SIG-M5 treated with dmso at 0.1 percent for 504 hours (cell line): ENCODE results near the gene RP9.
"Not testable (repeated sequence)": the region's sequence is repeated elsewhere in the genome, so short reads cannot be mapped to it uniquely, and the experiment has no call there.

Experiments
- DNase-seq: peaks from one replicate; lab custom pipeline; 2025; ENCODE audit not compliant: unreplicated experiment; lab: John Stamatoyannopoulos, UW

Gene RP9

DNA sequence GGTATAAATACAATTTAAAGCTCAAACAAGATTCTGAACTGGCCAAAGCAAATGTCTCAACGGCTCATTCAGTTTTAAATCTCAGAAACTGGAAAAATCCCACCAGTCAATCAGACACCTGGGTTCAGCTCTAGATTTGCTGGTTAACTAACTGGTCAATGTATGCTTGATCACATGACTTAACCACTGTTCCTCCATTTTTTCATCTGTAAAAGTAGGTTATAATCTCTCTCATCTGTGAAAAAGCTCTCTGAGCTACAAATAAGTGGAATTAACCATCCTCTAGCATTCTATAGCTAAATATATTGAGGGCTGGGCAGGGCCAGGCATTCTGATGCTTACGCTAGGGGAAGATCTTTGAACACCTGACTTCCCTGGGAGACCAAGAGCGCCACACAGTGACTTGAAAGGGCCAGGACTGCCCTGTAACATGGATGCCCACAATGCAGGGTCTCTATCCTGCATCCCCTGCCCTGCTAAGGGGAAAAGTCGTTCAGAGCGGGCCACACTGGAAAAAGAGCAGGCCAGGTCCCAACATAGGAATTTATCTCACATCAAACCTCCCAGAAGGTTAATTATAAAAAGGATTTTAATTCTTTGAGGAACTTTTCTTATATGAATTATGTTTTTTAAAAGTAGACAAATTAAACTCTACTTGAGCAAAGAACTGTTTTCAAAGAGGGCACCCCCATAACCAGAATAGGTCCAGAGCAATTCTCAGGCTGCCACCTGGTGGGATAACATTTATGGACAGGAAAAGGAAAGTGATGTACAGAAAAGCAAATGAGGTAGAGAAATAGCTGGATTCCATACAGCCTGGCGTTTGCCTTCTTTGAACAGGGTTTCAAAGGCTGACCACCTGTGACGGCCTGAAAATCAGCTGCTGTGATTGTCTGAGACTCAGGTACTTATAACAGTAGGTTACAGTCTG is 1.8 kb downstream of the RP9 start:
- peak; percentile 41 for DNase-seq

DNA sequence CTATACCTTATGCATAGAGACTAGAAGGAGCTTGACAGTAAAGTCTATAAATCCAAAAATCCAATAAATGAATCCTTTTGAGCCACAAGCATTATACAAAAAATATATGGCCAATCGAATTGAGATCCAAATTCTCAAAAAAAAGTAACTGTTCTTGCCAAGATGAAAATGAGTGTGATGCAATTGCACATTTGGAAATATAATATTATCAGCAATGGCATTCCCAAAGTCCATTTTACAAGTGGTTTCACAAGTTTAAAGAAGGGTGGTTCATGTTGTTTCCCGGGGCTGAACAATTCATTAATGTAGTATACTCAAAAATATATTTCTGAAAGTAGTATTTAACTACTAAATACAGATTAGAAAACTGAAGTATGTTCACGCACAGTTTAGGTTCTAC is 7.3 kb downstream of the RP9 start:
- DNase-seq: no peak

GRCh38 chr7:33100770-33101169 is 8.4 kb downstream of the RP9 start:
- DNase-seq: no peak

DNA sequence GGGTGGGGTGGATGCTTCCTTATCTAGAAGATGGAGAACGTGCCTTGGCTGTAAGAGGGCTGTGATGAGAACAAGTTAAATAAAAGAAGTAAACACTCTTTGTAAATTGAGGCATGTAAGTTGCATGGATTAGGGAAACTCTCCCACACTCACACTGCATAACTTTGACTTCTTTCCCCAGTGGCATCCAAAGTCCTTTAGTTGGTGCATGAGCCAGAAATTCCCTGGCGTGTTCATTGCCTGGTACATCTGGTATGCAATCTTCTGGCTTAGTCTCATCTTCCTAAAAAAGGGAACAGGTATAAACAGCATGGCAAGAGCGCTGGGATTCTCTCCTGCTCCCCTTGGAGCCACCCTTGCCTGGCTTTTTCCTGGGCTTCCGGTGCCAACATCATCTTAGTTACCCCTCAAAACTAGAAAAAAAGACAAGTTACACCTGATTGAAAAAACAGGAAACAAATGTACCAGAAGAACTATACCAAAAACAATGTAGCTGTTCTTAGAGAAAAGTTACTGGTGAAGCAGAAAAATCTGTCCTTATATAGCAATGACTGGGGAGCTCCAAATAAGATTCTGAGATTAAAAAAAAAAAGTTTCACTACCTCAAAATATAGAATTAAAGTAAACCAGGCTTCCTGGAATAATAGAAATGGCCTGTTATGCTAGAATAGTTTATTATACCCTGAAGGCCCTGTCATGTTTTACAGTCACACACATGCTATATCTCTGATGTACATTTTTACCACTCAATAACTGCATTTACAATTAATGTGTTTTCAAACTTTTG is 9.9 kb downstream of the RP9 start:
- DNase-seq: no peak

GRCh38 chr7:33094745-33095275 is 14.4 kb downstream of the RP9 start:
- not testable (repeated sequence) for DNase-seq

GRCh38 chr7:33093266-33093665 is 15.9 kb downstream of the RP9 start:
- no peak for DNase-seq

- no peak for DNase-seq
These were observed 17.5 kb downstream of the RP9 start for GRCh38 chr7:33091641-33092191.

DNA sequence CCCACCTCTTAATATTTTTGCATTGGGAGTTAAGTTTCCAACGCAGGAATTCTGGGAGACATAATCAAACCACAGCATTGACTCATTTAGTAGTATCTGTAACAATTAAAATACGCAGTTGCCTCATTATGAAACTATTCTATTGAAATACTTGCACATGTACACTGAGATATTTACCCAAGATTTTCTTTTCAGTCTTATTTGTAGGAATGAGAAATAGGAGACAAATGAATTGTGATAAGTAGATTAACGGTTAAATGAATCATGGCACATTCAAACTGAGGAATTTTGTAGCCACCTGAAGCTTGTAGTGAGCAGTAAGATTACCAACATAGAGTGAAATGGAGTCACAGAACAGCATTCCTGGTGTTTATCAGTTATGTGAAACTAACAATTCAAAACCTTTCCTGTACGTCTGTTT is 18.1 kb downstream of the RP9 start:
- DNase-seq: no peak

DNA sequence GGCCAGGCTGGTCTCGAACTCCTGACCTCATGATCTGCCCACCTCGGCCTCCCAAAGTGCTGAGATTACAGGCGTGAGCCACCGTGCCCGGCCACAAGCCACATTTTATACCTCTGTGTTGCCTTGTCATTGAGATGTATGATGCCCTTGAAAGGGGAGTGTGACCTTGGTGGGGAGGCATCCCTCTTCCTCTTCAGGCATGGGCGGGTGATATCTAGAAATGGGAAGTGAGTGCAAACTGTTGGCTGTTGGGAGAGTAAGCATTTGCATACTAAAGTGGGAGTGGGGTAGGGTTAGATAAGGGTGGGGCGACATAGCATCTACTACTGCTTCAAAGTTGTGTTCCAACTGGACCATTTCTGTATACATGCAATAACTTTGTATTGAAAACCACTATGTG is 20.1 kb downstream of the RP9 start:
- DNase-seq: peak; percentile 10

DNA sequence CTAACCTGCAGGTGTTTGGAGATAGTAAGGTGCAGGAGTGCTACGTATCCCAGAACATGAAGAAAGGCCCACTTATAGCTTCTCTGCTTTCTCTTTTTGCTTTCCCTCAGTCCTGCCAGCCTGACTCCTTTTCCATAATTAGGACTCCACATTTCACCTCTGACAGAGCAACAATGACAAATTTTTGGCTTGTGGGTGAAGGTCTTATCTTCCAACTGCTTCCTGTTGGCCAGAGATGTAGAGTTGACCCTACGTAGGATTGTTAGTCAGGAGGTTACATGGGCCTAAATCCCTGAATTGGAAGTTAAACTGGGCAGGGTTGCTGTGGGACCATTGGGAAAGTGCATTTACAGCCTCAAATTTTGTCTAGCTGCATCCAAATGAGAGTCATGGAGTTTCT is 21.3 kb downstream of the RP9 start:
- no peak for DNase-seq

DNA sequence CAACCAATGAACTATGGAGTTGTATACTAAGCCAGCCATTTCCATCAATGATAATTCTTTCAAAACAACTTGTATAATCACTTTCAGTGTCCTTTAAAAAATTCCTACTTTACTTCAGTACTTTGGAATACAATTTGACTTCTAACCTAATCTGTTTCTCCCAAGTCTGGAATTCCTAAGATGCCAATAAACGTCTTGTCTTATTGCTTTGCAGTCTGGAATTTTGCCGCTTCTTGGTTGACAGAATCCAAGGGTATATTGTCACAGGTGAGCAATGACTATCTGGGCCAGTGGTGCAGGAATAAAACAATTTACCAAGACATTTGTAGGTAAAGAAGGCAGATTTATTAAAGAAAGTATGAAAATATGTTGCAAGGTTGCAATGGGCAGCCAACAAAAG is 21.8 kb downstream of the RP9 start:
- DNase-seq: no peak

GRCh38 chr7:33079763-33080690 is 29.2 kb downstream of the RP9 start:
- DNase-seq: no peak

DNA sequence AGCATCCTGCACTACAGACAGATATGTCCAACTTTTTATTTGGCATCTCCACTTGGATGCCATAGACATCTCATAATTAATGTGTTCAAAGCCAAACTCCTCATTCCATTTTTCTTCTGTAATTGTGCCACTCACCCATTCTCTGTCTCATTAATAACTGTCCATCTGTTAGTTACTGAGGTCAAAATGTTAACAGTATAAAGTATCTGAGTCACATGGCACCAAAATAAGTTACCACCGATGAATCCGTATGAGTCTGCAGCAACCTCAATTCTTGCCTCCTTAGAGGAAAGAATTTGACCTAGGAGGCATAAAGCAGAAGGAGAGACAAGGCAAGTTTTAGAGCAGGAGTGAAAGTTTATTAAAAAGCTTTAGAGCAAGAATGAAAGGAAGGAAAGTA is 30.1 kb downstream of the RP9 start:
- no peak for DNase-seq

- DNase-seq: no peak
These were observed 32.5 kb downstream of the RP9 start for GRCh38 chr7:33076737-33077136.

DNA sequence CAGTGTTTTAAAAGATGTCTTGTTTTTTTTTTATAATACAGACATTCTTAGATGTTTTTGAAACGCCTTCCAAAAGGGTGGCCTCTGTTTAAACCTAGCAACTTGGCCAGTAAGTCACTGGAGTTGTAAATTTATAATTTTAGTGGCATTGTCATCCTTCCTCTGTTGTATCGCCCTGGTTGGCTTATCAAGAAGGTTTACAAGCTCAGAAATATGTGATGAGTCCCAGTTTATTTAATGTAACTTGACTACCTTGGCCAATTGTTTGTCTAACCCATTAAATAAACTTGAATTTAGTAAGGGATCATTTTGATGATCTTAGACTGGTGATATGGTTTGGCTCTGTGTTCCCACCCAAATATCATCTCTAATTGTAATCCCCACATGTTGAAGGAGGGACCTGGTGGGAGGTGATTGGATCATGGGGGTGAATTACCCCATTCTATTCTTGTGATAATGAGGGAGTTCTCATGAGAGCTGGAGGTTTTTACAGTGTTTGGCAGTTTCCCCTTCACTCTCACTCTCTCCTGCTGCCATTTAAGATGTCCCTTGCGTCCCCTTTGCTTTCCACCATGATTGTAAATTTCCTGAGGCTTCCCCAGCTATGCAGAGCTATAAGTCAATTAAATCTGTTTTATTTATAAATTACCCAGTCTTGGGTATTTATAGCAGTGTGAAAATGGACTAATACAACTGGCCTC is 33.2 kb downstream of the RP9 start:
- no peak for DNase-seq

DNA sequence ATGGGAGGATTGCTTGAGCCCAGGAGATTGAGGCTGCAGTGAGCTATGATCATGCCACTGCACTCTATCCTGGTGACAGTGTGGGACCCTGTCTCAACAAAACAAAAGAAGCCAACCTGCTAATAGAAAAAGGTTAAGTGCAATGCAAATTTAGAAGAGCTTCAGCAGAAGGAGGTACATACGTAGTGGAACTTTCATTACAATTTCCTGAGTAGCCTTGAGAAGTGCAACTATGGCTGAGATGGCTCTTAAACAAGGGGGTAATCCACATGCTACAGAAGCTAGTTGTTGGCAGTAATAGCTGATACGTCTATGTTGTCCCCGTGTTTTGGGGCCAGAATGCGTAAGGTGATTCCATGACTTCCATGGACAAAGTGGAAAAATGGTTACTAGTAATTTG is 36.0 kb downstream of the RP9 start:
- DNase-seq: no peak

DNA sequence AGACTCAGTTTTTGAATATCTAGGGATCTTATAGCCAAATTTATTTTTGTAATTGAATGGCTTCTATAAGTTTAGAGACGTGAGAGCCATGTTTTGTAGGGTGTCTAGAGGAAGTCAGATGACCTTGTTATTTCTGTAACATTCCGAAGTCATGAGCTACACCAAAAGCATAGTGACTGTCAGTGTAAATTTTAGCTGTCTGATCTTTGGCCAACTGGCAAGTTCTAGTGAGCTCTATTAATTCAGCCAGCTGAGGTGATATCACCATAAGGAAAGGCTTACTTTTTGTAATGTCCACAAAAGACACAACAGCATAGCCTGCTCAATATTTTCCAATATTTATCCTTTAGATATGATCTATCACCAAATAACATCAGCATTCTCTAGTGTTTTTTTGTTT is 36.7 kb downstream of the RP9 start:
- no peak for DNase-seq

- no peak for DNase-seq
These were observed 38.4 kb downstream of the RP9 start for GRCh38 chr7:33070831-33071230.

DNA sequence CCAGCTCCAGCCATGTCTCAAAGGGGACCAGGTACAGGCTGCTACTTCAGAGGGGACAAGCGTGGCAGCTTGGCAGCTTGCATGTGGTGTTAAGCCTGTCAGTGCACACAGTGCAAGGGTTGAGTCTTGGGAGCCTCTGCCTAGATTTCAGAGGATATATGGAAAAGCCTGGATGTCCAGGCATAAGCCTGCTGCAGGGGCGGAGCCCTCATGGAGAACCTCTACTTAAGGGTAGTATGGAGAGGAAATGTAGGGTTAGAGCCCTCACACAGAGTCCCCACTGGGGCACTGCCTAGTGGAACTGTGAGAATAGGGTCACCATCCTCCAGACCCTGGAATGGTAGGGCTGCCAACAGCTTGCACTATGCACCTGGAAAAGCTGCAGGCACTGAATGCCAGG is 38.9 kb downstream of the RP9 start:
- DNase-seq: no peak

DNA sequence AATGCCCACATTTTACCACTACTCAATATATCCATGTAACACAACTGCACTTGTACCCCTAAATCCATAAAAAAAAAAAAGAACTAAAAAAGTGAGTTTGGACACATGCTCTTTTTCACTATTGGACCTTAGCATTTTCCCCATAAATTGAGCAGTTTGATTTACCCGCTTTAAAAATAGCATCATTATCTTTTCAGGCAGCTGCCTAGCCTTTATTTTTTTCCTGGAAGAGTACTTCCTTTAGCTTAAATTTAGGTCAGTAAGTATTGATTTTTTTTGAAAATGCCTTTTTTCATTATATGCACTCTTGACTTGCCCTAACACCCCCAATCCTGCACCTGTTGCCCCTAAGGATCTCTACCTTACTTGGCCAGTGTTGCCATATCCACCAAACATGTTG is 41.3 kb downstream of the RP9 start:
- no peak for DNase-seq
